ENCODE results near the gene RCAN1.

The RCAN1 gene

GRCh38 chr21:34614628-34615486 lies at the start of gene RCAN1:
Gene RCAN1 (minus strand): TSS chr21:34615113. CDS start chr21:34615011, 102 bp downstream.
- DNase-seq = peak; percentile 88

GRCh38 chr21:34661848-34662247 lies 46.9 kb upstream of the RCAN1 start:
- DNase-seq = no peak

- DNase-seq = no peak
These were observed 38.6 kb upstream of the RCAN1 start for GRCh38 chr21:34653522-34653921.

- DNase-seq = no peak
These were observed 36.7 kb upstream of the RCAN1 start for GRCh38 chr21:34651642-34652041.

- no peak for DNase-seq
These were observed 36.0 kb upstream of the RCAN1 start for GRCh38 chr21:34650861-34651431.

GRCh38 chr21:34649400-34649799 lies 34.5 kb upstream of the RCAN1 start:
- DNase-seq = no peak

- no peak for DNase-seq
These were observed 33.9 kb upstream of the RCAN1 start for GRCh38 chr21:34648739-34649297.

- no peak for DNase-seq
These were observed 32.6 kb upstream of the RCAN1 start for GRCh38 chr21:34647555-34647954.

GRCh38 chr21:34644825-34645224 lies 29.9 kb upstream of the RCAN1 start:
- DNase-seq = no peak

- DNase-seq = no peak
These were observed 27.5 kb upstream of the RCAN1 start for GRCh38 chr21:34642211-34643075.

GRCh38 chr21:34640858-34641257 lies 25.9 kb upstream of the RCAN1 start:
- no peak for DNase-seq

- DNase-seq = peak; percentile 52
These were observed 25.2 kb upstream of the RCAN1 start for GRCh38 chr21:34639882-34640788.

- DNase-seq = no peak
These were observed 24.3 kb upstream of the RCAN1 start for GRCh38 chr21:34639250-34639649.

- no peak for DNase-seq
These were observed 22.0 kb upstream of the RCAN1 start for GRCh38 chr21:34636961-34637360.

GRCh38 chr21:34635307-34635706 lies 20.4 kb upstream of the RCAN1 start:
- DNase-seq = peak; percentile 7

GRCh38 chr21:34632498-34632897 lies 17.6 kb upstream of the RCAN1 start:
- no peak for DNase-seq

- DNase-seq = peak; percentile 11
These were observed 15.7 kb upstream of the RCAN1 start for GRCh38 chr21:34630536-34631143.

- no peak for DNase-seq
These were observed 11.2 kb upstream of the RCAN1 start for GRCh38 chr21:34626131-34626530.

- DNase-seq = no peak
These were observed 10.2 kb upstream of the RCAN1 start for GRCh38 chr21:34625030-34625593.

- DNase-seq = no peak
These were observed 8.6 kb upstream of the RCAN1 start for GRCh38 chr21:34623516-34623915.
